ENCODE measurements around the gene CD151.

The CD151 gene

DNA sequence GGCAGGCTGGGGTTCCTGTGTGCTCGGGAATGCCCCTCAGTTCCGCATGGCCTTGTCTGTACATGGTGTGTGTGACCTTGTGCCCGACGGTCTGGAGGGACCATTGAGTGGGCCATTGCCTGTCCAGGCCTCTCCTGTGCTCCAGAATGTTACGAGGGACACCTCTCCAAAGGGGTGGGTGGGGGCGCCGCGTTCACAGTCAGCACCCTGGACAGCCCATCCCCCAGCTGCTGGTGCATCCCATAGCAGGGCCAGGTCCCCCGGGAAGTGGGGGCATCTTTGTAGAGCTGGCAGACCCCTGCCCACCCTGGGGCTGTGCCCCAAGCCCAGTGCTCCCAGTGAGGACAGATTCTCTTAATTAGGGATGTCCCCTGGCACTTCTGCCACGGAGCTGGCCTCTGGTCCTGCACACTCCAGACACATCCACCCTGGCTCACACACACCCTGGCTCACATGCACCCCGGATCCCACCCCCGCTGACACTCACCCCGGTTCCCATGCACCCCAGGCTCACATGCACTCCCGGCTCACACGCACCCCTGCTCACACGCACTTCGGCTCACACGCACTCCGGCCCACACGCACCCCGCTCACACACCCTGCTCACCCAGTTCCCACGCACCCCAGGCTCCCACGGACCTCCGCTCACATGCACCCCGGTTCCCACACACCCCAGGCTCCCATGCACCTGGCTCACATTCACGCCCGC is 25.5 kb downstream of the CD151 start:
- no peak for DNase-seq (ENCODE audit: low spot score)

DNA sequence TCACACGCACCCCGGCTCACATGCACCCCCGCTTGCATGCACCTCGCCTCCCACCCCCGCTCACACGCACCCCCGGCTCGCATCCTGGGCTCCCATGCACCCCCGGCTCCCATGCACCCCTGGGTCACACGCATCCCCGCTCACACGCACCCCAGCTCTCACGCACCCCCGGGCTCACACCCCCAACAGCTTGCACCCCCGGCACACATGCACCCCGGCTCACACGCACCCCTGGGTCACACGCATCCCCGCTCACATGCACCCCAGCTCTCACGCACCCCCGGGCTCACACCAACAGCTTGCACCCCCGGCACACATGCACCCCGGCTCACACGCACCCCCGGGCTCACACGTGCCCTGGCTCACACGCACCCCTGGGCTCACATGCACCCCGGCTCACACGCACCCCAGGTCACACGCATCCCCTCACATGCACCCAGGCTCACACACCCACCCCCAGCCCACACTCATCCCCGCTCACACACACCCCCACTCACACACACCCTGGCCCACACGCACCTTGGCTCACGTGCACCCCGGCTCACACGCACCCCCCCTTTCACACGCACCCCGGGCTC is 26.1 kb downstream of the CD151 start:
- DNase-seq (ENCODE audit: low spot score) = no peak

DNA sequence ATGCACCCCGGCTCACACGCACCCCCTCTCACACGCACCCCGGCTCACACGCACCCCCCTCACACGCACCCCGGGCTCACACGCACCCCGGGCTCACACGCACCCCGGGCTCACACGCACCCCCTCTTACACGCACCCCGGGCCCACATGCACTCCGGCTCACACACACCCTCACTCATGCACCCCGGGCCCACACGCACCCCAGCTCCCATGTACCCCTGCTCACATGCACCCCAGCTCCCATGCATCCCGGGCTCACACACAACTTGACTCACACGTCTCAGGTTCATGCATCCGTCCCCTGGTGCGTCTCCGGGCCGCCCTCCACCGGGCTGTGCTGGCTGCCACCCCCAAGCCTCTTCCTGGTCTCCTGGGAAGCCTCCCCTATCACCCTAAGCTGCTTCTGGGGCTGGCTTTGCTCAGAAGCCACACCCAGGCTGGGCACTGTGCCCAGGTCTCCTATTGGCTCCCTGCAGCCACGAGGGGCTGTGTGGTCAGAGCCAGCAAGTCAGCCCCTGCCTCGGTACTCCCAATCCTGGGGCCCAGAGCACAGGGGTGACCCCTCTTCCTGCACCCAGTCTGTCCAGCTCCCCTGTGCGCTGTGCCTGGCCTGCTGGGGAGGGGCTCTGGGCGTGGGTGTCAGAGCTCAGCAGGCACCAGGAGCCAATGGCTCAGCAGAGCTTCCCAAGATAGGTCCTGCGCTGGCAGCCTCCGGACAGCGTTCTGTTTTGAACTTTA is 26.8 kb downstream of the CD151 start:
- DNase-seq (ENCODE audit: low spot score) = peak; percentile 94

DNA sequence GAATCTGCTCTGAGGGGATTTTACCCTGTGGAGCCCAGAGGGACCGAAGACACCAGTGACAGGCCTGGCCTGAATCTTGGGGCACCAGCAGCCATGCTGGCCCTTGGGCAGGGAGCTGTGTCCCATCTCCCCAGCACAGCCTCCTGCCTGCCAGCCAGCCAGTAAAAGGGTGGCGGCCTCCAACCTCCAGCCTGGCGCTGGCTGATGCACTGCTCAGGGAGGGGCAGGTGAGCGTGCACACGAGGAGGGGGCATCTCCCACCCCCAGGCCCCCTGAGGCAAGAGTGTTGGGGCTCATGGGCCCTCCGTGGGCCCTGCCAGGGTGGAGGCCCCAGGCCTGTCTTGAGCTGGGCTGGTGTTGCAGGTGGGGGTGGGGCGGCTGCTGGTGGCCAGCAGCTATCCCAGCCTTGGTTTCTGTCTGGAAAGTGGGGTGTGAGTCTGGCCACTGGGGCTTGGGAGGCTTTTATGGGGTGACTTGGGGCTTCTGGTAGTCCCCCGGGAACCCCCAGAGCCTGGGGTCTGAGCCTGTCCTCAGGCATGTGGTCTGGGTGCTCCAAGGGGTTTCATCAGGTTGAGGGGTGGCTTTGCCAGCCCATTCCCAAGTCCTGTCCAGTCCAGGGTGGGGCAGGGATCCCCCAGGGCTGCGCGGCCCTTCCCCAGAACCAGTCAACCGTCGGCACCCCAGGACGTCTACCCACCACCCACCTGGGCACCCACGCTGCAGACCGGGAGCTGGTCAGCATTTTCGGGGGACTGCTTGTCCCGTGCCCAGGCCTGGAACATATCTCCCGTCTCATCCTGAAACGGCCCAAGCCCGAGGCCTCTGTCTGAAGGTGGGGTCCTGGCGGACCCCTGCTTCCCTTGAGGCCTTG is 27.7 kb downstream of the CD151 start:
- no peak for DNase-seq (ENCODE audit: low spot score)

DNA sequence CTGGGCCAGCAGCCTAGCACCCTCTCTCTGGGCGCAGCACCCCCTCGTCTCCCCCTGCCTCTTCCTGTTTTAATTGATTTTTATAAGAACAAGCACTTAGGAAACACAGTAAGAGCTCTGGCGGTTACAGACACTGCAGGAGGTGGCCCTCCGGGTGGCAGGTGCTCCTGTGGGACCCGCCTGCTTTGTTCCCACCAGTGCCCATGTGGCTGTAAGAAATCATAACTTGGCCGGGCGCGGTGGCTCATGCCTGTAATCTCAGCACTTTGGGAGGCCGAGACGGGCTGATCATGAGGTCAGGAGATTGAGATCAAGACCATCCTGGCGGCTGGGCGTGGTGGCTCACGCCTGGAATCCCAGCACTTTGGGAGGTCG is 28.3 kb downstream of the CD151 start:
- DNase-seq (ENCODE audit: low spot score) = no peak

DNA sequence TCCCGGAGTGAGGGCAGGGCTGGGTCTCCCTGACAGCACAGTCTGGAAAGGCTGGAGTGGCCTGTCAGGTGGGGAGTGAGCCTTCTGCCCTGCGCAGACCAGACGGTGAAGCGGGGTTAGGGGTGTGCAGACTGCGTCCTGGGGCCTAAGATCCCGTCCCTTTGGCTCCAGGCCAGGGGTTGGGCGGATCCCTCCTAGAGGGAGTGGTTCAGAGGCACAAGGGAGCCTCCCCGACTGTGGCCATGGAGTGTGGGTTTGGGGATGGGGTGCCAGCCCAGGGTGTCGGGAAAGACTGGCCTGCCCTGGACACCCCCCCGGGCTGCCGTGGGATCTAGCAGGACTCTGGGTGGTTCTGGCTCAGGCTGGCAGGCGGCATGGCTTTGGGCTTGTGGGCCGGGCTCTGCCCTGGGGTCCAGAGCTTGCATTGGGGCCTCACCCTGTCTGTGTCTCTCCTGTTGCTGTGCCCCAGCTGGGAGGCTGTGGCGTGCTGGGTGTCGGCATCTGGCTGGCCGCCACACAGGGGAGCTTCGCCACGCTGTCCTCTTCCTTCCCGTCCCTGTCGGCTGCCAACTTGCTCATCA is 29.4 kb downstream of the CD151 start:
- peak; percentile 64 for DNase-seq (ENCODE audit: low spot score)

DNA sequence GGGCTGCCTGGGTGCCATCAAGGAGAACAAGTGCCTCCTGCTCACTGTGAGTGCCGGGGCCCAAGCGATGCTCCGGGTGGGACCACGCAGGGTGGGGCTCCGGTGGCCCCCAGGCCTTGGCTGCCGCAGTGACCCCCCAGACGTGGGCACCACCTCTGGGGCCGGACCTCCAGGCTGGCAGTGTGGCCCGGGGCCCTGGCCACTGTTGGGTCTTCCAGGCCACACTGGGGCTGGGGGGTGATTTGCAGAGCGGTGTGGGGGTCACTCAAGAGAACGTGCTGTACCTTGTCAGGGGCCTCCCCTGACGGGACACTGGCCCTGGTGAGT is 29.9 kb downstream of the CD151 start:
- no peak for DNase-seq (ENCODE audit: low spot score)

DNA sequence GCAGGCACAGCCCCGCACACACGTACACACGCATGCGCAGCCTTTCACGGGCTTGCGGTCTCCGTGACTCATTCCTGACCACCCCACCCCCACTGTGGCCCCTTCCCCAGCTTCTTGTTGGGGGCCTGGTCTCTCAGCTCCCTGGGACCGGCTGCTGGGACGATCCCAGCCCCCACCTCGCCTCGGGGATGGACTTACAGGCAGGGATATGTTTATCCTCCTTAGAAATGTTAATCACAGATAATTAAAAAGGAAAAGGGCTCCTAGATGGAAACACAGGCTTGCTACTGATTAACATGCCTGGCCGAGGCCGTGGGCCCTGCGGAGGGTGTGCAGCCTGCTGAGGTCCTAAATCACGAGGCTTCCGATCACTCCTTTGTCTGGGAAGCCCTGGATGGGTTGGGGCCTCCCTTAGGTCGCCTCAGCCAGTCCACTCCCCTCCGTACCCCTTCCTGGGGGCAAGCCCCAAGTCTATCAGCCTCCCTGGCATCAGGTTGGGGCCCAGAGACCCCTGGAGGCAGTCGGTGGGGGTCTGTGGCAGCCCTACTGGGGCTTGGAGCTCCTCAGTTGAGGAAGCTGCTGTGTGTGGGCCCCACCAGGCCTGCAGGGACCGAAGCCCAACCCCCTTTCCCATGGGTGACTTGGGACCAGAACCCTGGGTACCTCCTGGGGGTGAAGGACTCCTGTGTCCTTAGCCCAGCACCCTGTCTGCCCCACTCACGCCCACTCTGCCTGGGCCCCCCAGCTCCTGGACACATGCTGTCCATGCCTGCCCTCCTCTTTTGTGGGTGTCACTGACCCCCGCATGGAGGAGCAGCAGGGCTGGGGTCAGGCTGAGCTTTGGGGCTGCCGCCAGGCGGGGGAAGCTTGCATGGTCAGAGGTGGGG is 30.5 kb downstream of the CD151 start:
- DNase-seq (ENCODE audit: low spot score) = no peak

DNA sequence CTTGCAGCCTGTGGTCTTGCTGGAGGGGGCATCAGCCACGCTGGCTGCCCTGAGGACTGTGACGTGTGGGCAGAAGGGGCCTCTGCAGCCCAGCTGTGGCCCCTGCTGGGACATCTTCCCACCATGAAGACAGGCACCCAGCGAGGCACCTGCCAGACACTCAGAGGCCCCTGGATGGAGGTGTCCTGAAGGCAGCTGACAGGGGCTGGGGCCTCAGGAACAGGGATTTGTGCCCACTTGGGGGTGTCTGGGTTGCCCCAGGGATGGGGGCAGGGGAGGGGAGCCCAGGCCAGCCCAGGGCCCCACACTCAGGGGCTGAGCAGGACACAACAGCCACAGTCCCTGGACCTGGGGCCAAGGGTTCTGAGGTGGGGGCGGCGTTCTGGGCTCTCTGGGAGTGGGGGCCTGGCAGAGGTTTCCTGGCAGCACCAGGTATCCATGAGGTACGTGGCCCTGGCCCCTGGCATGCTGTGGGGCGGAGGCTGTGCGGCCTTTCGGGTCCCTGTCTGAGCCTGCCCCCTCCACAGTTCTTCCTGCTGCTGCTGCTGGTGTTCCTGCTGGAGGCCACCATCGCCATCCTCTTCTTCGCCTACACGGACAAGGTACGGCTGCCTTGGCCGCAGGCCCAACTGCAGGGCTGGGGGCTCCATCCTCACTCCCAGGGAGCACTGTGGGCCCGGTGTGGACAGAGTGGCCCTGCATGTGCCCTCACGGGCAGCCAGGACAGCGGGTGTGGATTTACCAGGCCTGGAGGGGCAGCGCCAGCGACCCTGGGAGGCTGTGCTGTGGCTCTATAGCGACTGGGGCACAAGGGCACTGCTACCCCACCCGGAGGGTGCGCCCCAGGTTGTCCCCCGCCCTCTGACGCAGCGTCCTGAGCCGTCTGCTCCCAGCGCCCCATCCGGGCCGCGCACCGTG is 31.4 kb downstream of the CD151 start:
- no peak for DNase-seq (ENCODE audit: low spot score)

DNA sequence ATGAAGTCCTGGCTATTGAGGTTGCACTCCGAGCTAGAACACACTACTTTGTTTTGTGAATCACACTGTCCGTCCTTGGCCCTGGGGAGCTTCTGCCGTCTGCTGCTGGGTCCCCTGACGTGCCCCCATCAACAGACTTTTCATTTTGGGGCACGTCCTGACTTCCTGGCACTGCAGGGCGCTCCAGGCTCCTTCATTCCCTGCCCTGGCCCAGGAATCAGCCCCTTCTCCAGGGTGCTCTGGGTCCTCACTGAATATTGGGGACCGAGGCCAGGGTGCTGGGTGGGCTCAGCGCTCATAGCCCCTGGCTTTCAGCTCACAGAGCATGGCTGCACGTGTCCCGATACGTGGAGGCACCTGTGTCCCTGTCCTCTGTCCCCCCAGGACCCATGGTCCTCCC is 32.1 kb downstream of the CD151 start:
- no peak for DNase-seq (ENCODE audit: low spot score)

DNA sequence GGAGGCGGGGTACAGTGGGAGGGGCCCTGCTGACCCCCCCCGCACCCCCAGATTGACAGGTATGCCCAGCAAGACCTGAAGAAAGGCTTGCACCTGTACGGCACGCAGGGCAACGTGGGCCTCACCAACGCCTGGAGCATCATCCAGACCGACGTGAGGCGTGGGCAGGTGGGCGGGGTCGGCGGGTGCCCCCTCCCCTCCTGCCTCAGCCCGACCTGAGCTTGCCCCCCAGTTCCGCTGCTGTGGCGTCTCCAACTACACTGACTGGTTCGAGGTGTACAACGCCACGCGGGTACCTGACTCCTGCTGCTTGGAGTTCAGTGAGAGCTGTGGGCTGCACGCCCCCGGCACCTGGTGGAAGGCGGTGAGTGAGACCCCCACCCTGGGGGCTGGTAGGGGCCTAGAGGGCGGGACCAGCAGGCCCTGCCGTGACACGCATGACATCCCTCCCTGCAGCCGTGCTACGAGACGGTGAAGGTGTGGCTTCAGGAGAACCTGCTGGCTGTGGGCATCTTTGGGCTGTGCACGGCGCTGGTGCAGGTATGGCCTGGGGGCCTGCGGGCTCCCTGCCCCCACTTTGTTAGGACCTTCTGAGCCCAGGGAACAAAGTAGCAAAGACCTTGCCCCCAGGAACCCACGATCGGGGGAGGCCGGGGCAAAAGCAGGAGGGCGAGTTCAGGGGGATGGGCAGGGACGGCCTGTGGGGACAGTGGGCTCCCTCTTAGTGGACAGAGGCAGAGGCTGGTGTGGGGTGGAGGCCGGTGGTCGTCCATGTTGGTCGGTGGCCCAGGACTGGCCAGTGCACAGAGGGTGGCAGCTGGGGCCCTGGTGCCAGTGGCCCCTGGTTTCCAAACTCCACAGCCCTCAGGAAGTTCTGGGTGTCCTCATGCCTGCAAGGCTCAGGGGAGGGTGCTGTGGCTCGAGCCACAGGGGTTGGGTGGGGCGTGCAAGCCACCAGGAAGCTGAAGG is 33.0 kb downstream of the CD151 start:
- DNase-seq (ENCODE audit: low spot score) = no peak

DNA sequence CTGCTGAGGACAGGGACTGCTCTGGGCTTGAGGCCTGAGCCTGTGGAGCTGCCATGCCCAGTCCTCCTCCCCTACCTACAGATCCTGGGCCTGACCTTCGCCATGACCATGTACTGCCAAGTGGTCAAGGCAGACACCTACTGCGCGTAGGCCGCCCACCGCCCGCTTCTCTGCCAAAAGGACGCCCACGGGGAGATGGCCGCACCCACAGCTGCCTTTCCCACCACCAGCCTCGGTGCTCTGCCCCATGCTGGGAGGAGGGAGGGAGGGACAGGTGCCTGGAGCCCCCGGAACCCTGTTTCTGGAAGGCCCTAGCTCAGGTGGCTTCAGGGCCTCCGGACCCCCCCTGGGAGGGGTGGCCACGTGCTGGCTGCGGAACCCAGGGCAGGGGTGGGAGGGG is 33.7 kb downstream of the CD151 start:
- no peak for DNase-seq (ENCODE audit: low spot score)

DNA sequence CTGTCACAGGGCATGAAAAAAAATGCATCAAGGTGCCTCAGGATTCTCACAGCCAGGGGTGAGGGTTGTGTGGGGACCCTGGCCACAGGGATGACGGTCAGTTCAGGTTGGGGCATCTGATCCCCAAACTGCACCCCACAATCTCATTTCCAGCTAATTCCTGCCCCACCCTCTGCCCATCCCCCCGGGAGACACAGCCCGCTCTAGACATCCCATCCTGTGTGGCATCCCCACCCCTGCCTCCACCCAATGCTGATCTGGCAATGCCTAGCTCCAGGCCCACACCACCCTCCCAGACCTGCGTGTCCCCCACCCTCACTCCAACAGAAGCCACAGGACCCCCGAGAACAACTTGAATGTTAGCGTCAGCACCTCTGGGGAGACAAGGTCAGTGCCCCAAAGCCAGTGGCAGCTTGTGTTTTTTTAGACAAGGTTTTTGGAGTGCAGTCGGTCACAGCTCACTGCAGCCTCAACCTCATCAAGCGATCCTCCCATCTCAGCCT is 35.2 kb downstream of the CD151 start:
- no peak for DNase-seq (ENCODE audit: low spot score)

DNA sequence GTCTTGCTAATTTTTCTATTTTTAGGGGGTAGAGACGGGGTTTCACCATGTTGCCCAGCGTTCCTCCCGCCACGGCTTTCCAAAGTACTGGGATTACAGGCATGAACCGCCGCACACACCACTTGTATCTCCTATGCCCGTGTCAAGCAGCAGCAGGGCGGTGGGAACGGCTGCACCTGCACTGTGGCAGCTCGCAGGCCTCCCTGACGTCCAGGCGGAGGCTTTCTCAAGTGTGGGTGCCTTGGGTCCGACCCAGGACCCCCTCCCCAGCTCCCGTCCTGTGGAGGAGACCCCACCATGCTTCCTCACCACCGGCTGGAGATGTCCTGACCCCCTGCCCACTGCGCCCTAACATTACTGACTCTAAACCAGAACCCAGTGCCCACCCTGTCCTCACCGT is 35.6 kb downstream of the CD151 start:
- no peak for DNase-seq (ENCODE audit: low spot score)

DNA sequence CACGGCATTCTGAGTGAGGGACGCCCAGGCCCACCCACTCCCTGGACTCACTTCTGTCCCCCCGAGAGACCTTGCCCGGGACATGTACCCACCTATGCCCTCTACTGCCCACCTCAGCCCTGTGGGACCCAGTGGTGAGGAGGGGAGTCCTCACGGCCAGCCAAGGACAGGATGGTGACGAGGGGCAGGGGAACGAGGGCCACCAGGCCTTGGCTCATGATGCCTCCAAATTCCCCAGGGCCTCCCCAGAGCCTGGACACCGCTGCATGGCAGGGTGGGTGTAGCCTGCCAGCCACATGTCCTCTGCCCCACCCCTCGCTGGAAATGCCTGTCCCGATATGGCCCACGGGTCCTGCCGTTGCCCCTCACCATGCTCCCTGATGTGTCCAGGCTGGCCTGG is 36.0 kb downstream of the CD151 start:
- no peak for DNase-seq (ENCODE audit: low spot score)

DNA sequence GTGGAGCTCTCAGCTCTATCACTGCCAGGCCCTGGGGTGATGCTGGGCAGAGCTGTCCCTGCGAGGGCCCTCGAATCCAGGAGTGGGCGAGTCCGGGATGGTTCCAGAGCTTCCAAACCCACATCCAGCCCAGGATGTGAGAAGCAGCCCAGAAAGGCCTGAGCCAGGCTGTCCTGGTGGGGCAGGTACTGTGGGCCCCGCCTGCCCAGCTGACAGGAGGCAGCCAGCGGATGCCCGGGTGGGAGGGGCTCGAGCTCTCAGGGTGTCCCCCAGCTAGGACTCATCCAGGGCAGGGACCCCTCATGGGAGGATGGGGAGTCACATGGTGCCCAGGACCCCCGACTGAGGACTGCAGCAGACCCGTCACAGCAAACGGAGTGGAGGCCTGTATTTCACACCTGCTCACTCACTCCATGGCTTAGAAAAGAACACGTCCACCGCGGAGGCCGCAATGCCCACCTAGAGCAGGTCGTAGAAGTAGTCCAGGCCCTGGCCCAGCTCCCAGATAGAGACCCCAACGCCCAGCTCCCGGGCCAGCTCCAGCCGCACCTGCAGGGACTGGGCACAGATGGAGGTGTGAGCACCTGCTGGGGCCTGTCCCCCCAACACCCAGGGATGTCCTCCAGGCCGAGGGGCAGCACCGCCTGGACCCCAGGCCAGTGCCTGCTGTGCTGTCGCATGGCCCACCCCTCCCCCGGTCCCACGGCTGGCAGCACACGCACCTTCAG is 36.8 kb downstream of the CD151 start:
- no peak for DNase-seq (ENCODE audit: low spot score)

DNA sequence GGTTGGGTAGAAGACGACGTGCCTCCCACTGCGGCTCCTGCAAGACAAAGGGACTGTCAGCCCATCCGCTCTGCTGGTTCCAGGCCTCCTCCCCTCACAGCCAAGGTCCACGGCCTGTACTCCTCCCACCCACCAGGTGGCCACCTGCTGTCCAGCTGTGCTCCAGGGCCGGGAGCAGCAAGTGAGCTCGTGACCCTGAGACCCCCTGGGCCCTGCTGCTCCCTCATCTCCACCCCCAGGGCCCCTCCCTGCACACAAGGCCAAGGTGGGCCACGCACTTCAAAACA is 37.3 kb downstream of the CD151 start:
- no peak for DNase-seq (ENCODE audit: low spot score)

DNA sequence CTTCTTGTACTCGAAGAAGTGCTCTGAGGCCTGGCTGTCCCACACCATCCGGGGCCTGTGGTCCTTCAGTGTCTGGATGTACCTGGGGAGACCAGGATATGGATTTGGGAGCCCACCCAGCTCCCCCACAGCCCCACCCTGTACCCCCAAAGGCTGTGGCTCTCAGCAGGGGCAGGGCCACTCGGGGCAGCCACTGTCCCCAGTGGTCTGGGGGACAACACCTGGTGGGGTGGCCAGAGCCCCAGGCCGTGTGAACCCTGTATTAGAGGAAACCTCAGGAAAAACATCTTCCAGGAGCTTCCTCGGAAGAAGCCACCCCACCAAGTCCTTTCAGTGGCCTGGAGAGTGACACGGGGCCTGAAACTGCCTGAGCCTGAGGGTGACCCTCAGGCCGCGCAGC is 37.7 kb downstream of the CD151 start:
- DNase-seq (ENCODE audit: low spot score) = no peak

Data from cerebellar cortex (tissue), 1 donor.